ENCODE measurements around the gene NUDC.
"Not testable (repeated sequence)": the region's sequence is repeated elsewhere in the genome, so short reads cannot be mapped to it uniquely, and the experiment has no call there.

The NUDC gene

DNA sequence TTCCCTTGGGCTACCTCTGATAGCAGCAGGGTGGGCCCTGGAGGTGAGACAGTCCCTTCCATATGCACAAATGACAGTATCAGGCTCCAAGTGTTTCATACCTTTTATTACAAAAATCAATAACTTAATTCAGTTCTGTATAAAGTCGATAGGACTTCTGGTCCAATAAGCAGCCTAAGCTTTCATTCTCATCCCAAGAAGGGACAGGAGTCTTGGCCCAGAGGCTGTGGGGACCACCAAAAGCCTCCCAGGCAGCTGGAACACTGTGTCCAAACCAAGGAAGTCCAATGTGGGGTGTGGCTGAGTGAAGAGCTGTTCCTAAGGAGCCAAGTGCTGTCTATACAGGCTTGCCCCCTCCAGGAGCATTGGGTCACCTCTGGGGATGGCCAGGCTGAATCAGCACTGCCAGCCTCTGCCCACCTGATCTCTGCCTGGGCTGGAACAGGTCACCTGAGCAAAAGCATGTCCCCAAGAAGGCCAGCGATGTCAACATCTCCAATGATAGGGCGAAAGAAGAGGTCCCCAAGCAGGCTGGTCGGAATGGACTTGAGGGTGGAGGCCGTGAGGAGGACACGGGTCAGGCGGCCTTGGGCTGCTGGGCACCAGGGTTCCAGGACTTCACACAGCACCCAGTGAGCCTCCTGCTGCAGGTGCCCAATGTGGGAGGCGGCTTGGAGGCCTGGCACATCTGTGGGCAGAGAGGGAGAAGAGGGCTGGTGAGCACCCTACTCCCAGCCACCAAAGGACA is 10.0 kb upstream of the NUDC start:
- no peak for DNase-seq (ENCODE audit: low read depth in 2 of 3, low spot score in 2 of 3)

DNA sequence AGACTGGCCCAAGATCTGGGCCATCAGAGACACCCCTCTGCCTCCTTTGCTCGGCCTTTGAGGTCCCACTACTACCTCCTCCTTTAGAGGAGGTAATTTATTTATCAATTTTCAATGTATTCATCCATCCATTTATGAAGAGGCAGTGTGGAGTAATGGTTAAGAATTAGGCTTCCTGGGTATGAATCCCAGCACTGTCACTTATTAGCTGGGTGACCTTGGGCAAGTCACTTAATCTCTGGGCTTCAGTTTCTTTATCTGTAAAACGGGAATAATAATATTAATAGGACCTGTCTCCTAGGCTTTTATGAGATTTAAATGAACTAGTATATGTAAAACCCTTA is 9.4 kb upstream of the NUDC start:
- no peak for DNase-seq (ENCODE audit: low read depth in 2 of 3, low spot score in 2 of 3)

DNA sequence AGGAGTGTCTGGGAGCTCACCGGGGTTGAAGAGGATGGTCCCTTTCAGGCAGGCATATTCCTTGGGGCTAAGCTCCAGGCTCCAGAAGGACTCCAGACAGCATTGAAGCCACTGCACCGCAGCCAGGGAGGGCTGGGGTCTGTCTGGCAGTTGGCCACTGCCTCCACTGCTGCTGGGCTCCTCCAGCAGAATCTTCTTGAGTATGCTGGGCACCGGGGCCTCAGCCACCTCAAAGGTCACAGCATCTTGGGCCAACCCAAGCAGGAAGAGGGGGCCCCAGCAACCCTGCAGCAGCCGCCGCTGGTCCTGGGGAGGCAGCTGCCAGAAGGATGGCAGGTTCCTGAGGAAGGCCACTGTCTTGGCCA is 8.2 kb upstream of the NUDC start:
- no peak for DNase-seq (ENCODE audit: low read depth in 2 of 3, low spot score in 2 of 3)

DNA sequence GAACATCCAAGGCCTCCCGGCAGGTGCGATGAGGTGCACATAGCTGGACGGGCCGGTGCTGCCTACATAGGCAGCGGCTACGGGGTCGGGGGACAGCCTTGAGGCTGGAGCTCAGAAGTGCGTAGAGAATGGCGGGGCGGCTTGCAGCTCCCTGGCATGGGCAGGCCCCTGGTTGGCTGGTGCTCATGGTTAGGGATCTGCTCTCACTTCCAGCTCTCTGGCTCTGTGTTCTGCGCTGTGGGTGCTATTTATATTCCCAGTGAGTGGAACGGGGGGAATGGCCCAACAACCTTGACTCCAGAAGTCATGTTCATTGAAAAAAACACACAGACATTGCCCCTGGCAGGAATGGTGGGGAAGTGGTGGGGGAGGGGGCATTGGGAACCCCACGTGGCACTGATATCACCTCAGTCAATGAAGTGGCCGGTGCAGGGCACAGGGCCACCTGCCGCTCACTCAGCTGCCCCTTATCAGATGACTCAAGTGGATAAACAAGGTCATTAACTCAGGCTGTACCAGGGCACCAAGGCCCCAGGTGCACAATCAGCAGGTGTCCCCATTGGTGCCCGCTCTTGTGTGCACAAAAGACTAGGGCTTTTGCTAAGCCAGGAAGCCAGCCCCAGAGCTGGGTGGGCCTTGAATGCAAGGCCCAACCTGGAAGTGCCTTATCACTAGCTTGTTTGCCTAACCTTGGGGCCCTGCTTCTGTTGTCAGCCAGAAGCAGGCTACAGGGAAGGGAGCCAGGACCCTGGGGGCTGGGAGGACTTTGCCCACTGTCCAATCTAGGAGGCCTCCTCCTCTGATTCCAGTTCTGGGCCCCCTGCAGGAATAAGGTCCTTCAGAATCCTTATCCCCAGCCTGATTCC is 7.6 kb upstream of the NUDC start, which contains the start of gene NR0B2:
TSS of gene NR0B2 (minus strand) at position 222 of the 866 bp plus-strand sequence. CDS start at position 187, 35 bp downstream.
- DNase-seq (ENCODE audit: low read depth in 2 of 3, low spot score in 2 of 3): no peak

DNA sequence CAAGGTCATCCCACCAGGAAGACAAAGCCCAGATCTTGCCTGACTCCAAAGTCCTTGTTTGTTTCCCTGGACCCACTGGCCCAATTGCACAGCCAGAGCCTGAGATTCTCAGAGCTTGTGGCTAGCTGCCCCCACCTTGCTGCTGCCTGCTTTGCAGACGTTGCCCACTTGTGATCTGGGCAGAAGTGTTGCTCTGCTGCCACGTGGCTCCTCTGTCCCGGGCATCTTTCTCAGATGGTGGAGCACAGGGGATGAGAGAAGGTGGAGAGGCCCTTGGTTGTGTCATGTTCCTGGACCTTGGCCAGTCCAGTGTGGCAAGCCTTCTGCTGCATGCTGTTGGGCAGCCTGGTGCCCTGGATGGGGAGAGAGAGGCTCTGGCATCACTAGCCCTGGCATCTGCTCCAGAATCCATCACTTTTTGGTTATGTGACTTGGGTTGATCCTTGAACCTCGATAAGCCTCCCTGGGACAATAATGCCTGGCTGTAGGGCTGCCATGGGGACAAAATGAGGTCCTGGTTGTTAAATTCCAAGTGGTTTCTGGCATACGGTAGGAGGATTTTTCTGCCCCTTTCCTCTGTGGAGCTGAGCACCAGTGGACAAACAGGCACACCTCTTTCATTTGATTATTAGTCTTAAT is 6.2 kb upstream of the NUDC start:
- no peak for DNase-seq (ENCODE audit: low read depth in 2 of 3, low spot score in 2 of 3)

DNA sequence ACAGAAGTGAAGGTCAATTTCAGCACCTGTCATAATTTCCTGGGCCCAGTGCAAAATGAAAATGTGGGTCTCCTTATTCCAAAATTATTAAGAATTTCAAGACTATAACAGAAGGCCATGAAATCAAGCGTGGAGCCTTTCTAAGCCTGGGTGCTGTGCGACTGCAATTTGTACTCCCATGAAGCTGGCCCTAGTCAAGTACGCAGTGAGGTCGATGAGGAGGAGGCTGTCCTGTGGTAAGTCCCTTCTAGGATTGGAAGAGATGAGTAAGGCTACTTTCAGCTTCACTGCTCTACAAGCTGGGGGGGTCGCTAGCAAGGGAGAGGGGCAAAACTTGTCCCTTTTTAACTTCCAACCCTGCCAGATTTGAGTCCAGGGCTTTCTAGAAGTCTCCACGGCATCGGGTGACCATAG is 410 bp upstream of the NUDC start:
- no peak for DNase-seq (ENCODE audit: low read depth in 2 of 3, low spot score in 2 of 3)

DNA sequence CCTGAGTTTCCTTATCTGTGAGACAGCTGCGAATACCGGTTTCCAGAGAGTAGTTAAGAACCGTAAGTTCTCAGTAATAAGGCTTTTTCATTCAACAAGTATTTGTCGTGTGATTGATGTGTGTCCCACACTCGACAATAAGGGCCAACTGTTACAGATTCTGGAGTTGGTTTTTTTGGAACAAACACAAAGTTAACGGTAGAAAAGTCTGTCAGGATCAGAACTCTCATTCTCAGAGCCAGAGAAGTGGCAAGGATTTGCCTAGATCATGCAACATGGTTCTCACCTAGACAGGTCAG is 837 bp downstream of the NUDC start:
- DNase-seq (ENCODE audit: low read depth in 2 of 3, low spot score in 2 of 3): no peak

DNA sequence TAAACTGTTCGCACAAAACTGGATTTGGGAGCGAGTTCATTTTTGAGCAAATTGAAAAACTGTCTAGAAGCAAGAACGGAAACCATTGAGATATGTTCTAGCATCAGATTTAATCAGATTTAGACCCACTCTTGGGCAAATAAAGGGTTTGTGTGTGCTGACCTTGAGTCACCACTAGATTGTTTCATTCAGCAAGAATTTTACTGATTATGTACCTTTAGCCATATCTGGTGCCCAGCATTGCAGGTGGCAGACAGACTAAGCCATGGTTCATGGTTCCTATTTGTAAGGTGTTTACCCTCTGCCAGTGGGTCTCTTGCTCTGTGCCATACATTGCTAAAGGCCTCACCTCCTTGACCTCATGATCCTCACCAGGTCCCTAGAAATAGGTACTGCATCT is 1.4 kb downstream of the NUDC start:
- DNase-seq (ENCODE audit: low read depth in 2 of 3, low spot score in 2 of 3): no peak

DNA sequence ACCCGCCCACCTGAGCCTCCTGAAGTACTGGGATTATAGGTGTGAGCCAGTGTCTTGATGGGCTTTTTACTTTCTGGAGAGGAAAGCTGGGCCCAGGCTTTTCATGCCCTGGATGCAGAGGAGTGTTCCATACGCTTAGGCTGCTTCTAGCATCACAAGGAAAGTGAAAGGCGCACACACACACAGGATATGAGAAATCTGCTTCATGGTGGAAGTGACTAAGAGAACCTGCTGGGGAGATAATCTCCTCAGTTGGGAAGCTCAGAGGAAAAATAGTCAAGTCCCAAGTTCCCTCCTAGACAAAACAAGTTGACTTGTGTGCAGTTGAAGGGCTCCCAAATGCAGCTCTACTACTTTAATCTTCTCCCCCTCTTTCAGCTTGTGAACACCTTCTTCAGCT is 2.2 kb downstream of the NUDC start:
- DNase-seq (ENCODE audit: low read depth in 2 of 3, low spot score in 2 of 3): no peak

DNA sequence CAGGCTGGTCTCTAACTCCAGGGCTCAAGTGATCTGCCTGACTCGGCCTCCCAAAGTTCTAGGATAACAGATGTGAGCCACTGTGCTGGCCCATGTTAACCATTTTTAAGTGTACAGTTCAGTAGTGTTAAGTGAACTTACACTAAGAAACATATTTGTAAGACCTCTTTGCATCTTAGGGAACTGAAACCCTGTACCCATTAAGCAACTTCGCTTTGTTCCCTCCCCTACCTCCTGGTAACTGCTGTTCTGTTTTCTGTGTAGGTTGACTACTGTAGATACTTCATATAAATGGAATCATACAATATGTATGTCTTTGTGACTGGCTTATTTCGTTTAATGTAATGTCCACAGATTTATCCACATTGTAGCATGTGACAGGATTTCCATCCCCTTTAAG is 11.0 kb downstream of the NUDC start:
- DNase-seq (ENCODE audit: low read depth in 2 of 3, low spot score in 2 of 3): no peak

DNA sequence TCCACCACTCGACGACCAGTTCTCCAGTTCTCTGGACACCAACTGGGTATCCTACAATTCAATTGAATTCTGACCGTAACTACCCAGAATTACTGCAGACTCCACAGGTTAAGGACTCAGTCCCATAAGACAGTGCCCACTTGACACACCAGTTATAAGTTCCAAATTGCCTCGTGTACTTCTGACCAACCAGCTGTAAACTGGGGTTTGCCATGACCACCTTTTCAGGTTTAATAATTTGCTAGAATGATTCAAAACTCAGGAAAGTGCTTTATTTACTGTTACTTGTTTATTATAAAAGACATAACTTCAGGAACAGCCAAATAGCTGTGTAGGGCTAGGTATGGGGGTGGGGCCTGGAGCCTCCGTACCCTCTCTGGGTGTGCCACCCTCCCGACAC is 15.3 kb downstream of the NUDC start:
- no peak for DNase-seq (ENCODE audit: low read depth in 2 of 3, low spot score in 2 of 3)

DNA sequence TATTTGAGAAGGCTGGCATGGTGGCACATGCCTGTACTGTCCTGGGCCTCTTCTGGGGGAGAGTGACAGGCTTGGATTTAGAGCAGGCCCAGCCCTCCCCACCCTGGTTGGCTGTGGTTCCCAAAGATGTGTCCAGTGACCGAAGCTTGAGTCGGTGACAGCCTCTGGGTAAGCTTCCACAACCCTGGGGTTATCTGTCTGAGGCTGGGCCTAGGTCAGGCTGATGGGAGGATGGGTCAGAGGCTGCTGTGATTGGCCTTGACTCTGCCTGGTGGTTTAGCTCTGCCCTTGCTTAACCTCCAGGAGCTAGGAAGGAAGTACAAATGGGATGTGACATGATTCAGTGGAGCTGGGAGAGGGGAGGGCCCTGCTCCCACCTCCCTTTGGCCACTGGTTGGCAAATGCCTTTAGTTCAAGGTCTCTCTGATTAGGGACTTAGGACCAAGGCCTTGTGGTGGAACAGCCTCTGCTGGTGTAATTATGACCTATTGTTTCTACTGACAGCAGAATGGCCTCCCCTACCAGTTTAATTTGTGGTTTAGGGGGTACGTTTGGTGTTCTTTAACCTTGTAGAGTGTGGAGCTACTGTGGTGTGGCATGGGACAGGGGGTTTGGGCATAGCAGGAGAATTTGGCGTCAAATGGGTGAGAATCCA is 16.6 kb downstream of the NUDC start:
- DNase-seq (ENCODE audit: low read depth in 2 of 3, low spot score in 2 of 3): no peak

DNA sequence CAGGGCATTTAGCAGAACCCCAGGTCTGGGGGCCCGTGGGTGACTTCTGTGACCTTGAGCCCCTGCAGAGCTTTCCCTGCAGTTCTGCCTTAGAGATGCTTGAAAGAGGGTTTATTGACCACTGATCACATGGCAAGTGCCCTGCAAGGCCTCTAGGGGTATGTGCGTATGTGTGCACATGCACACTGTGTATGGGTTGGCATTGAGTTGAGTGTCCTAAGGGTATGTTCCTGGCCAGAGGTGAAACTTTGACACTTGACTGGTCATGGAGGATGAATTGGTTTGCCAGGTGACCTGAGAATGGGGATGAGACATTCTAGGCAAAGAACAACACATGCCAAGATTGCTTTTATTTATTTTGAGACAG is 17.1 kb downstream of the NUDC start:
- DNase-seq (ENCODE audit: low read depth in 2 of 3, low spot score in 2 of 3): no peak

DNA sequence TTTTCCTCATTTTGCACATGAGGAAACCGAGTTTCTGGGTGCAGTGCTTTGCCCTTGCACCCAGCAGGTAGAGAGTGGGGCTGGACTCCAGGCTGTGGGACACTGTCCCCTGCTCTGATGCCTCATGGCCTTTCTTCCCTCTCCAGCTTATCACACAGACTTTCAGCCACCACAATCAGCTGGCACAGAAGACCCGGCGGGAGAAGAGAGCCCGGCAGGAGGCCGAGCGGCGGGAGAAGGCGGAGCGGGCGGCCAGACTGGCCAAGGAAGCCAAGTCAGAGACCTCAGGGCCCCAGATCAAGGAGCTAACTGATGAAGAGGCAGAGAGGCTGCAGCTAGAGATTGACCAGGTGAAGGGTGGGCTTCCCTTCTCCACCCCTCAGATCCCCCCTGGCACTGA is 19.8 kb downstream of the NUDC start:
- no peak for DNase-seq (ENCODE audit: low read depth in 2 of 3, low spot score in 2 of 3)

DNA sequence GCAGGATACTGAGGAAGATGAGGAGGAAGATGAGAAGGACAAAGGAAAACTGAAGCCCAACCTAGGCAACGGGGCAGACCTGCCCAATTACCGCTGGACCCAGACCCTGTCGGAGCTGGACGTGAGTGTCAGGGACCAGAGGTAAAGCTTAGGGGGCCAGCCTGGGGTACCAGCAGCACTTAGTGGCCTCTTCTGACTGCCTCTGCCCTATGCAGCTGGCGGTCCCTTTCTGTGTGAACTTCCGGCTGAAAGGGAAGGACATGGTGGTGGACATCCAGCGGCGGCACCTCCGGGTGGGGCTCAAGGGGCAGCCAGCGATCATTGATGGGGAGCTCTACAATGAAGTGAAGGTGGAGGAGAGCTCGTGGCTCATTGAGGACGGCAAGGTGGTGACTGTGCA is 21.1 kb downstream of the NUDC start:
- no peak for DNase-seq (ENCODE audit: low read depth in 2 of 3, low spot score in 2 of 3)

DNA sequence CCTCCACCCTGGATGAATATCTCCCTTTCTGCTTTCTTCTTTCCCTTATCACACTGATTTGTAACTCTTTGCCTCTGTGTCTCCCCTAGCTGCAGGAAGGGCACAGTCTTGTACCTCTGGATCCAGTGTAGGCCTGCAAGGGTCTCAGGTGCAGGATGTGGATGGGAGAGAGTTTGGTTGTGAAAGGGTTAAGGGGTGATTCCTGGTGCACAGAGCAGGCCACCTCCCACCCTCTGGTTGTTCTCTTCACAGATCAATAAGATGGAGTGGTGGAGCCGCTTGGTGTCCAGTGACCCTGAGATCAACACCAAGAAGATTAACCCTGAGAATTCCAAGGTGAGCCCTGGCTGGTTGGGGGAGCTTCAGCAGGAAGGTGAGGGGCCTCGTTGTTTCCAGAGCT is 23.6 kb downstream of the NUDC start:
- no peak for DNase-seq (ENCODE audit: low read depth in 2 of 3, low spot score in 2 of 3)

DNA sequence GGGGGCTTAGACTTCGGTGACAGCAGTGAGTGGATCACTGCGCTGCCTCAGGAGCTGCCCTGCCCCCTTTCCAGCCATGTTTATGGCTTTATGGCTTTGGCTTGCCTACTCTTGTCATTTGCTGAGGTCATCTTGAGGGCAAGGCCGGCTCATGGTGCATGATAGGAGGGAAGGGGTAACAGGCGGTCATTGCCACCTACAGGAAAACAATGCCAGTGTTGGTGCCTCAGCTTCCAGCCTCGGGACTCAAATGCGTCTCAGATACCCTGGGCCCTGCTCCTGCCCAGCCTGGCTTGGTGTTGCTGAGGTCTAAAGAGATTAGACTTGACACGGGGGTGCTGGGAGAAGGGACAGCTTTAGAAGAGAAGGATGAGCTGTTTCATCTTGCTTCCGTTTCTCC is 24.2 kb downstream of the NUDC start:
- DNase-seq (ENCODE audit: low read depth in 2 of 3, low spot score in 2 of 3): no peak

DNA sequence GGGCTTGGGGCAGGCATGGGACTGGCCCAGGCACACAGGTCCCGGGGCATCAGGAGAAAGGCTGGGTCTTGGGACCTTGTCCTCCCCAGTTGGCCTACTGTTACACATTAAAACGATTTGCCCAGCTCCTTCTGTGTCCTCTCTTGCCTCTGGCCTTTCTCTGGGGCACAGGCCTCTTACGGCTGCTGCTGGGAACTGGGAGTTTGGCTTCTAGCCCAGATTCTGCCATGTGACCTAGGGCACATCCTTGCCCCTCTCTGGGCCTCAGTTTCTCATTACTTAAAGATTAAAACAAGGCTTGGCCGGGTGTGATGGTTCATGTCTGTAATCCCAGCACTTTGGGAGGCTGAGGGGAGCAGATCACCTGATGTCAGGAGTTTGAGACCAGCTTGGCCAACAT is 24.7 kb downstream of the NUDC start:
- no peak for DNase-seq (ENCODE audit: low read depth in 2 of 3, low spot score in 2 of 3)

DNA sequence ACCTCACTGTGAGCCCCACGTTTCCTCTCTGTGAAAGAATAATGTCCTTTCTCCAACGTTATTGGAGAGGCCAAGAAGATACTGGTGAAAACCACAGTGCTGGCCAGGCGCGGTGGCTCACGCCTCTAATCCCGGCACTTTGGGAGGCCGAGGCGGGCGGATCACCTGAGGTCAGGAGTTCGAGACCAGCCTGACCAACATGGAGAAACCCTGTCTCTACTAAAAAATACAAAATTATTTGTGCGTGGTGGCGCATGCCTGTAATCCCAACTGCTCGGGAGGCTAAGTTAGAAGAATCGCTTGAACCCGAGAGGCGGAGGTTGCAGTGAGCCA is 27.1 kb downstream of the NUDC start:
- not testable (repeated sequence) for DNase-seq (ENCODE audit: low read depth in 2 of 3, low spot score in 2 of 3)

DNA sequence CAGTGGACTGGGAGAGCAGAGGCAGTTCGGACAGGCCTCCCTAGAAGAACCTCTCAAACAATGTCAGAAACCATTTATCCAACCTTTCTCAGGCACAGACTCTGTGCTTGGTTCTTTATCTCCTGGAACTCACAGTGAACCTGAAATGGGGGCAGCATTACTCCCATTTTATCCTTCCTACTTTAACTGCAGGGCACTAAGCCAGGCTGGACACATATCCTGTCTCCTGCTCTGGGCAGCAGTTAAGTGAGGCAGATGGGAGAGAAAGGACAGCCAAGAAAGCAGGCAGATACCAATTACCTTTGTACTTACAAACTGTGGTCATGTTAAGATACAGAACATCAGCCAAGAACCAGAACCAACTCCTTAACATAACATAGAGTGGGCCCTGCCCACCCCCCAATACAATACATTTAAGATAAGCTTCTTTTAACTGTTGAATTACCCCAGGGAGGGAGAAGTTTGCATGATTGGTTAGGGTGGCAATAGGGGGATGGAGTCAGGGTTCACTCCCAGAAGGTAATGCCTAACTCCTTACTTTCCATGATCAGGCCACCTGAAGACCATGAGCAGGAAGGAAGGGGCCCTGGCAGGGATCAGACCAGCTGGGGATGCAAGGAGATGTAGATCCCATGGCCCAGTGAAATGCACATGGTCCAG is 27.9 kb downstream of the NUDC start:
- no peak for DNase-seq (ENCODE audit: low read depth in 2 of 3, low spot score in 2 of 3)

DNA sequence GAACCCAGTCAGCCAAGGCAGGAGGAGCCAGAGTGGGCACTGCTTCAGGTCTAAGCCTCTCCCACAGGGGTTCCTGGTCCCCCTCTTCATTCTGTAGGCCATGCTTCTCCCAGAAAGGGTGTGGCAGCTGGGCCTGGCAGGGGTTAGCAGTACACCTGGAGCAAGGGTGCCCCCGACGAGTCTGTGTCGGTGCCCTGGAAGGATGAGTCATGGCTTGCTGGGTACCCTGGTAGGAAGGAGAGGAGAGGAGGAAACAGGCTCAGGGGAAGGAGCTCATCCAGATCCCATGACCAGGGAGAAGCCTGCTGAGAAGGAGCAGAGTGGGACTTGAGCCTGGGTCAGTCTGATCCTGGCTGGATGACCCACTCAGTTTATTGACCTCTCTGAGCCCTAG is 28.4 kb downstream of the NUDC start:
- no peak for DNase-seq (ENCODE audit: low read depth in 2 of 3, low spot score in 2 of 3)

DNA sequence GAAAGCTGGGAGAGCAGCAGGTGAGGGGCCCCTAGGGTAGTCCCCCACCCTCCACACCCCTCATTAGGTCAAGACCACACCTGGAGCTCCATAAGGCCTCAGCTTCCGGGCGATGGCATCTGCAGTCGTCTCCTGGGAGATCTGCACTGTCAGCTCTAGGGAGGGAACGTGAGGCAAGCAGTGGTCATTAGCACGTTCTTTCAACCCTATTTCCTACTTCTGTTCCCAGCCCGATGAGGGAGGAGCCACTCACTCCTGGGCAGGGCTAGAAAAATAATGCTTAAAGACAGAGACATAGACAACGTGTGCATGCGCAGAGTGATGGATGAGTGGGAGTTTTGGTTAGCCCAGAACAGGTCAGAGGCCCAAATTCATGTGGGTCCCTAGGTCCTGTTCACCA is 29.1 kb downstream of the NUDC start:
- no peak for DNase-seq (ENCODE audit: low read depth in 2 of 3, low spot score in 2 of 3)

All from activated CD8-positive, alpha-beta memory T cell treated with anti-CD3 and anti-CD28 coated beads for 48 hours (primary cell).